ENCODE results near the gene IPO9. TPM values are rescaled to one million over a fixed set of nuclear protein-coding genes. Genes with fewer than 3 reads are reported as not detected.

IPO9 gene
- total RNA-seq, 2 experiments from 2014 or later = 64.6 to 67.5 TPM

- POLR2A ChIA-PET = interaction anchor here (1.1 kb wide), 1 partner anchor 14 kb away, joined by 3 read pairs; no protein-coding TSS in a partner anchor
- CTCF ChIA-PET = interaction anchor here (1.1 to 2.0 kb wide), 3 partner anchors 8 to 25 kb away, joined by 3 to 9 read pairs (median 9); partner anchors contain the start of gene IPO9
- no peak for DNase-seq
- no peak for TF ChIP-seq CTCF (IDR thresholded peaks at IDR 0.05)
- Mint-ChIP-seq H3K4me1 (ENCODE audit: low read depth) (no peaks in the 10 kb centered on the region), H3K9me3 (no peaks in the 10 kb centered on the region), H3K27ac (no peak overlapping the region), H3K36me3 (ENCODE audit: low read depth) (peaks cover 2% of the 10 kb centered on the region), H3K4me3 (no peak overlapping the region), H3K27me3 (no peaks in the 10 kb centered on the region)
- no peak for ATAC-seq
- intact Hi-C loops (cut with micrococcal nuclease) = no loop called here
These were observed 8.5 kb upstream of the IPO9 start for GRCh38 chr1:201820413-201820812.

- H3K27me3 Mint-ChIP-seq = no peaks in the 10 kb centered on the region
- no peak overlapping the region for H3K27ac Mint-ChIP-seq
- H3K4me1 Mint-ChIP-seq (ENCODE audit: low read depth) = peaks cover 13% of the 10 kb centered on the region
- H3K36me3 Mint-ChIP-seq (ENCODE audit: low read depth) = peaks cover 7% of the 10 kb centered on the region
- DNase-seq (no peak), ATAC-seq (no peak)
- POLR2A ChIA-PET = no interaction called here
- intact Hi-C loops (cut with micrococcal nuclease) = no loop called here
- H3K4me3 Mint-ChIP-seq = no peak overlapping the region
- CTCF ChIA-PET = interaction anchor here (1.4 kb wide), 1 partner anchor 312 kb away, joined by 3 read pairs; no protein-coding TSS in a partner anchor
- no peaks in the 10 kb centered on the region for H3K9me3 Mint-ChIP-seq
- no peak for TF ChIP-seq CTCF (IDR thresholded peaks at IDR 0.05)
These were observed 3.7 kb upstream of the IPO9 start for GRCh38 chr1:201825245-201825644.

GRCh38 chr1:201826830-201827229, 2.1 kb upstream of the IPO9 start:
- no peak overlapping the region for H3K27ac Mint-ChIP-seq
- no peaks in the 10 kb centered on the region for H3K27me3 Mint-ChIP-seq
- H3K9me3 Mint-ChIP-seq = no peaks in the 10 kb centered on the region
- no peak for TF ChIP-seq CTCF (IDR thresholded peaks at IDR 0.05)
- ChIA-PET POLR2A (no interaction called here), CTCF (interaction anchor here (0.6 to 1.4 kb wide), 5 partner anchors 9 to 314 kb away, joined by 3 to 4 read pairs (median 3); no protein-coding TSS in a partner anchor)
- peaks cover 29% of the 10 kb centered on the region for H3K4me1 Mint-ChIP-seq (ENCODE audit: low read depth)
- intact Hi-C loops (cut with micrococcal nuclease) = no loop called here
- H3K36me3 Mint-ChIP-seq (ENCODE audit: low read depth) = peaks cover 19% of the 10 kb centered on the region
- H3K4me3 Mint-ChIP-seq = no peak overlapping the region
- no peak for DNase-seq
- no peak for ATAC-seq

GRCh38 chr1:201827321-201828216, 1.4 kb upstream of the IPO9 start:
- DNase-seq (no peak), ATAC-seq (no peak)
- H3K27ac Mint-ChIP-seq = no peak overlapping the region
- no peaks in the 10 kb centered on the region for H3K27me3 Mint-ChIP-seq
- no peak for TF ChIP-seq CTCF (IDR thresholded peaks at IDR 0.05)
- H3K9me3 Mint-ChIP-seq = no peaks in the 10 kb centered on the region
- peaks cover 34% of the 10 kb centered on the region for H3K4me1 Mint-ChIP-seq (ENCODE audit: low read depth)
- intact Hi-C loops (cut with micrococcal nuclease) = no loop called here
- ChIA-PET CTCF (interaction anchor here (0.6 to 2.5 kb wide), 8 partner anchors 8 to 315 kb away, joined by 3 to 13 read pairs (median 4); no protein-coding TSS in a partner anchor), POLR2A (no interaction called here)
- peaks cover 19% of the 10 kb centered on the region for H3K36me3 Mint-ChIP-seq (ENCODE audit: low read depth)
- H3K4me3 Mint-ChIP-seq = no peak overlapping the region

All from activated CD8-positive, alpha-beta T cell treated with anti-CD3 and anti-CD28 coated beads for 36 hours (primary cell).